Activated naive CD4-positive, alpha-beta T cell treated with anti-CD3 and anti-CD28 coated beads, Interleukin-2, amount 10 ng/mL, durations not matched to agents 7 days and 5 days (primary cell): Measurements from ENCODE around the gene PMEPA1.

Experiments
- CTCF ChIA-PET: fragments of 350-600 bp; sonication (Branson Sonifier 250); formaldehyde crosslinking; loops from one replicate; lab custom pipeline; 2021; ENCODE audit warnings: antibody characterized with exemption; lab: Charles Lee
- DNase-seq: peaks from one replicate; pipeline ENCODE4 v3.0.0-alpha.2; 2020
- H3K27ac Mint-ChIP-seq: one replicate; pipeline ENCODE4 v1.8.0; 2021; ENCODE audit warnings: mild to moderate bottlenecking, moderate library complexity, mixed read lengths
- H3K27me3 Mint-ChIP-seq: one replicate; pipeline ENCODE4 v1.8.0; 2021; ENCODE audit warnings: mild to moderate bottlenecking, mixed read lengths
- H3K36me3 Mint-ChIP-seq: one replicate; pipeline ENCODE4 v1.8.0; 2021; ENCODE audit warnings: mixed read lengths
- H3K4me1 Mint-ChIP-seq: one replicate; pipeline ENCODE4 v1.8.0; 2021; ENCODE audit warnings: mixed read lengths
- H3K4me3 Mint-ChIP-seq: one replicate; pipeline ENCODE4 v1.8.0; 2021; ENCODE audit warnings: mild to moderate bottlenecking, moderate library complexity, mixed read lengths
- H3K9me3 Mint-ChIP-seq: one replicate; pipeline ENCODE4 v1.8.0; 2021; ENCODE audit warnings: mixed read lengths

The PMEPA1 gene

DNA sequence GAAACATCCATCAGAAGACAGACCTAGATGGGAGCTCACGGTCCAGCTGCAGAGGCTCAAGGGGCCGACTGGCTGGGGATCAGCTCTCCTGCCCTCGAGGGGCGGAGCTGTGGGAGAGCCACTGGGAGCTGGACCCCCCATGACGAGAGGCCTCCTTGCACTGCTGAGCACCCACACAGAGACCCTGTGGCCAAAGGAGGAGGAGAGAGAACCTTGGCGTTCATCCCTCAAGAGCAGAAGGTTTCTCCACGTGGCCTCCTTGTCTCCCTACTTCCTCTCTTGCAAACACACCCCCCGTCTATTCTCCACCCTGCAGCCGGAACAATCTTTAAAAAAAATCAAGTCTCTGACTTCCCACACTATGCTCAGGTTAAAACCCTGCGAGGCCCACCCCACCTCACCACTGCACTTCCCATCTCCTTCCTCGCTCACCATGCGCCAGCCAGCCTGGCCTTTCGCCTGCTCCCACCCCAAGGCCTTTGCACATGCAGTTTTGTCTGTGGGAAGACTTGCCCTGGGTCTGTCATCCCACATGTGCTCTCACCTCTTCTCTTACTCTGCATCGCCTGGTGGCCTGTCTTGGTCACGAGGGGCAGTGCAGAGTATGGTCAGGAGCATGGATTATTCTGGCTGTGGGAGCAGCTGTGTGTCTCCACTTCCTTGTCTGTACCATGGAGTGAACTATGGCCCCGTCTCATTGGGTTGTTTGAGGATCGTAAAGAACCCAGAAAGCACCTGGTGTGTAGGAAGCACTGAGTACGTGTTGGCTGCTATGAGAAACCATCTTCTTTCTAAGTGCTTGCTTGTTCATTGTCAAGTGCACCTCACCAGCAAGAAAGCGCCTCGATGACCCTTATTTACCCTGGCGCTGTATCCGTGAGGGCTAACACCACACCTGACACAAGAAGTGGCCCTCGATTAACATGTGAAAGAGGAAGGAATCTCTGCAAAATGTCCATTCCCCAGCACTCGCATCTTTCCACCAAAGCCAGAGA is 32.9 kb downstream of the PMEPA1 start:
- CTCF ChIA-PET: no interaction called here
- Mint-ChIP-seq H3K27ac (no peak overlapping the region), H3K27me3 (peaks cover 39% of the 10 kb centered on the region), H3K4me3 (no peak overlapping the region), H3K36me3 (no peaks in the 10 kb centered on the region), H3K9me3 (no peaks in the 10 kb centered on the region), H3K4me1 (peaks cover 10% of the 10 kb centered on the region)
- no peak for DNase-seq

GRCh38 chr20:57675773-57676172 is 34.0 kb downstream of the PMEPA1 start:
- DNase-seq: no peak
- no peaks in the 10 kb centered on the region for H3K9me3 Mint-ChIP-seq
- CTCF ChIA-PET: no interaction called here
- H3K36me3 Mint-ChIP-seq: no peaks in the 10 kb centered on the region
- peaks cover 5% of the 10 kb centered on the region for H3K4me1 Mint-ChIP-seq
- H3K4me3 Mint-ChIP-seq: no peak overlapping the region
- peaks cover 37% of the 10 kb centered on the region for H3K27me3 Mint-ChIP-seq
- no peak overlapping the region for H3K27ac Mint-ChIP-seq

DNA sequence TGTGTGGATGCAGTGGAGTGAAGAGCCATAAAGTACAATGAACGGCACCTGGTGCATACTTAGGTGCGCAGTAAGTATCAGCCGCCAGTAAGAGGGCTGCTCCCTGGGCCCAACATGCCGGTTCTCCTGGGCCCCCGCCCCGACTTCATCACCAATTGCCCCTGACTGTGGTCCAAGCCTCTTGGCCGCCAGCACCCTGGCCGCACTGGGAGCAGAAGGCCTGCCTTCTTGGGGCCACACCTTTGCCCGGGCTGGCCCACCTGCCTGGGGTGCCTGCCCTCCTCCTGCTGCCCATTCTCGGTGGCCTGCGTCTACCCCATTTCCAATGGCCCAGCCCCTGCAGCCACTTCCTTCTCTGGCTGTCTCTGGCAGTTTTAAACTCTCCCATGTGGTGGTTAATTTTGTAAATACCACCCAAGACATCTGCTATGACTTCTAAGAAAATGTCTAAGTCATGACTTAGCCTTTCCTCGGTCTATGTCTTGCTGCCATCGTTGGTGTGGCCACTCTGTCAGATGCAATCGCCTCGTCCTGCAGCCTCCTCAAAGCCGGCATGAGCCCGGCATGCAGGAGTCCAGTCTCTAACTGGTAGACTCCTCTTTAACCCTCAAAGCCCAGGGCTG is 36.8 kb downstream of the PMEPA1 start:
- Mint-ChIP-seq H3K9me3 (no peaks in the 10 kb centered on the region), H3K27ac (no peak overlapping the region), H3K4me1 (no peaks in the 10 kb centered on the region), H3K27me3 (peaks cover 39% of the 10 kb centered on the region), H3K4me3 (no peak overlapping the region), H3K36me3 (no peaks in the 10 kb centered on the region)
- DNase-seq: no peak
- CTCF ChIA-PET: interaction anchor here (0.9 kb wide), 1 partner anchor 19 kb away, joined by 3 read pairs; no protein-coding TSS in a partner anchor

DNA sequence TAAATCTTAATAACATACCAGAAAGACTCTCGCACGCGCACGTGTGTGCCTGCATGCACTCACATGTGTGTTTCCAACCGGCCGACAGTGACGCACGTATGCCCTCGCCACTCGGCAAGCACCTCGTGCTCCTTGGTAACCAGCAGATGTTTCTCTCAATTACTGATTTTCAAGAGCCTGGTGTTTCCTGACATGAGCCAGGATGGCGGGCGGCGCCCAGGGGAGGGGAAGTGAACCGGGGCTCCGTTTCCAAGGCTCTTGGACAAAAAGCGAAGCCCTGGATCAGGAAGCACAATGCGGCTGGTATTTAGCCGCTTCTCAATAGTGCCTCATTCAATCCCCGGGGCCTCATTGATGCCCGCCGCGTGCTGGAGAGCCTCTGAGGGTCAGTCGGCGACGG is 37.7 kb downstream of the PMEPA1 start:
- Mint-ChIP-seq H3K27ac (no peak overlapping the region), H3K4me3 (no peak overlapping the region), H3K27me3 (peaks cover 36% of the 10 kb centered on the region), H3K36me3 (no peaks in the 10 kb centered on the region), H3K9me3 (no peaks in the 10 kb centered on the region), H3K4me1 (no peaks in the 10 kb centered on the region)
- DNase-seq: no peak
- CTCF ChIA-PET: no interaction called here

DNA sequence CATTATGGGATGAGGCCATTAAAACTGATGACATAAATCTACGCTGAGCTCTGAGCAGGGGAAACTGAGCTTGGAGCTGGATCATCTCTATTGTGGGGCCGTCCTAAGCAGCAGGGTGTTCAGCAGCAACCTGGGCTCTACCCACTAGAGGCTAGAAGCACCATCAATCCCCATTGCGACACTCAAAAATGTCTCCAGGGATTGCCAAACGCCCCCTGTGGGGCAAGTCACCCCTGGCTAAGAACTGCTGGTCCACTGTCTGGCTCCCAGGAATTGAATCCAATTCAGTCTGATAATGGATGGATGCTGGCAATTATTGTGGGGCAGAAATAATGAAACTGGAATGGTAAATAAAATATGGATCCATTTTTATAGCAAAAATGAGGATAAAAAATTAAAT is 38.2 kb downstream of the PMEPA1 start:
- H3K4me3 Mint-ChIP-seq: no peak overlapping the region
- CTCF ChIA-PET: no interaction called here

DNA sequence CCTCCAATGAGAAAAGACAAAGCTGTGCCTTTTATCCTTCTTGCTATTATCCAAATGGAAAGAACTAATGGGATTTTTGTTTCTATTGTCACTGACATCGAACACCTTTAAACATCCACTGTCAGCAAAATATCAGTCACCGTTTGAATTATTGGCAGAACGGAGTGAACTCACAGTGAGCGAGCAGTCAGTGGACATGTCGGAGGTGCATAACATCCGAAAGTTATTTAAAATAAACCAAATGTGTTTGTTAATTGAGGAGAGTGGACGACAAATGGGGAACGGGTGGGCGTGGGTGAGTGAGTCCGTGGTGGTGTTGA is 38.8 kb downstream of the PMEPA1 start:
- Mint-ChIP-seq H3K27me3 (peaks cover 27% of the 10 kb centered on the region), H3K27ac (no peak overlapping the region), H3K36me3 (no peaks in the 10 kb centered on the region), H3K4me3 (no peak overlapping the region), H3K4me1 (no peaks in the 10 kb centered on the region), H3K9me3 (no peaks in the 10 kb centered on the region)
- CTCF ChIA-PET: no interaction called here
- DNase-seq: no peak

More for the DNA sequence above, 38.2 kb downstream of the PMEPA1 start:
- no peaks in the 10 kb centered on the region for H3K9me3 Mint-ChIP-seq
- H3K27me3 Mint-ChIP-seq: peaks cover 31% of the 10 kb centered on the region
- H3K4me1 Mint-ChIP-seq: no peaks in the 10 kb centered on the region
- no peak for DNase-seq
- no peaks in the 10 kb centered on the region for H3K36me3 Mint-ChIP-seq
- H3K27ac Mint-ChIP-seq: no peak overlapping the region

- peaks cover 23% of the 10 kb centered on the region for H3K27me3 Mint-ChIP-seq
- no peak overlapping the region for H3K4me3 Mint-ChIP-seq
- no peaks in the 10 kb centered on the region for H3K4me1 Mint-ChIP-seq
- no peak overlapping the region for H3K27ac Mint-ChIP-seq
- CTCF ChIA-PET: interaction anchor here (1.2 kb wide), 1 partner anchor 48 kb away, joined by 5 read pairs; no protein-coding TSS in a partner anchor
- no peaks in the 10 kb centered on the region for H3K36me3 Mint-ChIP-seq
- H3K9me3 Mint-ChIP-seq: no peaks in the 10 kb centered on the region
- DNase-seq: no peak
Observed at GRCh38 chr20:57670288-57671071, 39.3 kb downstream of the PMEPA1 start.

- Mint-ChIP-seq H3K9me3 (no peaks in the 10 kb centered on the region), H3K4me1 (no peaks in the 10 kb centered on the region), H3K4me3 (no peak overlapping the region), H3K27me3 (peaks cover 23% of the 10 kb centered on the region), H3K36me3 (no peaks in the 10 kb centered on the region), H3K27ac (no peak overlapping the region)
- DNase-seq: no peak
- CTCF ChIA-PET: interaction anchor here (0.6 to 1.2 kb wide), 2 partner anchors 47 to 153 kb away, joined by 4 to 5 read pairs; no protein-coding TSS in a partner anchor
Observed at GRCh38 chr20:57669632-57670031, 40.2 kb downstream of the PMEPA1 start.

- Mint-ChIP-seq H3K9me3 (no peaks in the 10 kb centered on the region), H3K4me3 (no peak overlapping the region), H3K27ac (no peak overlapping the region), H3K4me1 (no peaks in the 10 kb centered on the region), H3K36me3 (no peaks in the 10 kb centered on the region), H3K27me3 (peaks cover 18% of the 10 kb centered on the region)
- no peak for DNase-seq
- CTCF ChIA-PET: interaction anchor here (0.7 to 1.3 kb wide), 3 partner anchors 8 to 66 kb away, joined by 3 to 4 read pairs (median 3); no protein-coding TSS in a partner anchor
Observed at GRCh38 chr20:57667924-57668782, 41.7 kb downstream of the PMEPA1 start.

- CTCF ChIA-PET: no interaction called here
- Mint-ChIP-seq H3K27ac (no peak overlapping the region), H3K9me3 (no peaks in the 10 kb centered on the region), H3K36me3 (no peaks in the 10 kb centered on the region), H3K27me3 (peaks cover 10% of the 10 kb centered on the region), H3K4me3 (no peak overlapping the region), H3K4me1 (no peaks in the 10 kb centered on the region)
- DNase-seq: no peak
Observed at GRCh38 chr20:57667388-57667787, 42.4 kb downstream of the PMEPA1 start.

DNA sequence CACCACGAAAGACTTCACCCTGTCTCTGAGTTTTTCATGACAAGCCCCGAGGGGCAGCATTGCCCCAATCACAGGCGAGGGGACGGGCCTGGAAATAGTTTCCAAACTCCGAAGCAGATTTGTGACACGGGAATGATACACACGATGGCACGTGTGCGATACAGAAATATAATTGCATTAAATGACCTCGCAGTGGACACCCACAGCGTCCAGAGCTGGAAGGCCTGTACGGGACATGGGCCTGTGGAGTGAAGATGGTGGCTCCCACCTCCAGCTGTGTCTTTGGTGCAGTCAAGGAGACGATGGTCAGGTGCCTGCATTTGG is 43.0 kb downstream of the PMEPA1 start:
- Mint-ChIP-seq H3K4me3 (no peak overlapping the region), H3K4me1 (no peaks in the 10 kb centered on the region), H3K36me3 (no peaks in the 10 kb centered on the region), H3K27me3 (peaks cover 6% of the 10 kb centered on the region), H3K27ac (no peak overlapping the region), H3K9me3 (no peaks in the 10 kb centered on the region)
- CTCF ChIA-PET: no interaction called here
- no peak for DNase-seq

- H3K36me3 Mint-ChIP-seq: no peaks in the 10 kb centered on the region
- H3K9me3 Mint-ChIP-seq: no peaks in the 10 kb centered on the region
- H3K4me3 Mint-ChIP-seq: no peak overlapping the region
- CTCF ChIA-PET: no interaction called here
- peaks cover 6% of the 10 kb centered on the region for H3K27me3 Mint-ChIP-seq
- no peak for DNase-seq
- no peaks in the 10 kb centered on the region for H3K4me1 Mint-ChIP-seq
- H3K27ac Mint-ChIP-seq: no peak overlapping the region
Observed at GRCh38 chr20:57666106-57666833, 43.5 kb downstream of the PMEPA1 start.

- peaks cover 4% of the 10 kb centered on the region for H3K27me3 Mint-ChIP-seq
- H3K36me3 Mint-ChIP-seq: no peaks in the 10 kb centered on the region
- peaks cover 2% of the 10 kb centered on the region for H3K9me3 Mint-ChIP-seq
- DNase-seq: no peak
- CTCF ChIA-PET: no interaction called here
- H3K27ac Mint-ChIP-seq: no peak overlapping the region
- H3K4me1 Mint-ChIP-seq: no peaks in the 10 kb centered on the region
- no peak overlapping the region for H3K4me3 Mint-ChIP-seq
Observed at GRCh38 chr20:57665589-57665971, 44.2 kb downstream of the PMEPA1 start.
